H1 (cell line): ENCODE measurements around the gene MAPK4. TPM values are rescaled to one million over a fixed set of nuclear protein-coding genes. Genes with fewer than 3 reads are reported as not detected.

ENCODE experiments used
- CTCF ChIA-PET: fragments of 300-600 bp; sonication (Branson Sonifier 250); formaldehyde crosslinking; loops from one replicate; lab custom pipeline; 2021; ENCODE audit not compliant: partially characterized antibody; lab: Charles Lee
- POLR2A ChIA-PET: fragments of 300-600 bp; sonication (Branson Sonifier 250); formaldehyde crosslinking; loops from one replicate; lab custom pipeline; 2021; ENCODE audit warnings: inconsistent platforms; ENCODE audit not compliant: partially characterized antibody; lab: Charles Lee
- DNase-seq, 2 experiments: peaks; one replicate each; pipeline versions ENCODE4 v3.0.0 to v3.0.0-alpha.2; 2010 to 2022; ENCODE audit warnings: low spot score in 2 of 2, low read depth in 1 of 2, mixed read lengths in 1 of 2
- FAIRE-seq: peaks from 2 replicates; lab custom pipeline; 2011; peaks lifted over from hg19 to GRCh38; lab: Jason Lieb, UNC
- H2AFZ ChIP-seq: 2 replicates; pipeline ENCODE4 v1.8.1; 2012; ENCODE audit warnings: low read length, inconsistent platforms
- H2AK5ac ChIP-seq: 2 replicates; pipeline ENCODE4 v1.6.1; 2013; ENCODE audit warnings: low read depth, low read length
- H2BK120ac ChIP-seq: replicated peaks from 2 replicates; pipeline ENCODE3; 2013; ENCODE audit warnings: low read depth, low read length, inconsistent platforms
- H2BK12ac ChIP-seq: 2 replicates; pipeline ENCODE4 v1.6.1; 2013; ENCODE audit warnings: low read depth, low read length
- H2BK15ac ChIP-seq: 2 replicates; pipeline ENCODE4 v1.6.1; 2013; ENCODE audit warnings: low read length
- H2BK20ac ChIP-seq: 2 replicates; pipeline ENCODE4 v1.6.1; 2013; ENCODE audit warnings: low read length
- H2BK5ac ChIP-seq: 2 replicates; pipeline ENCODE4 v1.6.1; 2013; ENCODE audit warnings: low read depth, low read length
- H3K14ac ChIP-seq: 2 replicates; pipeline ENCODE4 v1.6.1; 2013; ENCODE audit warnings: inconsistent platforms; ENCODE audit not compliant: insufficient read length
- H3K18ac ChIP-seq: 2 replicates; pipeline ENCODE4 v1.6.1; 2013; ENCODE audit warnings: low read length; ENCODE audit errors: extremely low read depth
- H3K23ac ChIP-seq: 2 replicates; pipeline ENCODE4 v1.6.1; 2013; ENCODE audit warnings: inconsistent platforms; ENCODE audit not compliant: insufficient read length
- H3K23me2 ChIP-seq: 2 replicates; pipeline ENCODE4 v1.6.1; 2013; ENCODE audit warnings: low read depth, low read length
- H3K27ac ChIP-seq: 2 replicates; pipeline ENCODE4 v1.6.1; 2011; ENCODE audit warnings: low read depth, low read length, inconsistent platforms
- H3K27me3 ChIP-seq, 4 experiments: replicated peaks in 1 of 4; 1 replicate in 1 of 4; 2 replicates in 3 of 4; pipeline versions ENCODE4 v1.6.1 to v1.8.1; 2011 to 2013; ENCODE audit warnings: low read length in 3 of 4, mild to moderate bottlenecking in 3 of 4, inconsistent platforms in 2 of 4, mixed read lengths in 2 of 4, moderate library complexity in 1 of 4; ENCODE audit not compliant: control insufficient read depth in 3 of 4, insufficient read depth in 3 of 4; ENCODE audit errors: extremely low read depth in 1 of 4
- H3K36me3 ChIP-seq, 4 experiments: 2 replicates each; pipeline versions ENCODE4 v1.6.1 to v1.8.1; 2011 to 2013; ENCODE audit warnings: mild to moderate bottlenecking in 4 of 4, low read length in 3 of 4, moderate library complexity in 2 of 4, control low read depth in 1 of 4, inconsistent platforms in 1 of 4; ENCODE audit not compliant: insufficient read depth in 4 of 4, control insufficient read depth in 2 of 4
- H3K4ac ChIP-seq: replicated peaks from 2 replicates; pipeline ENCODE3; 2013; ENCODE audit warnings: low read length, low read depth, mixed read lengths, inconsistent platforms; ENCODE audit not compliant: insufficient read length
- H3K4me1 ChIP-seq, 4 experiments: replicated peaks in 1 of 4; 1 replicate in 1 of 4; 2 replicates in 3 of 4; pipeline versions ENCODE4 v1.6.1 to v1.8.1; 2011 to 2013; ENCODE audit warnings: low read length in 3 of 4, inconsistent platforms in 2 of 4, mixed read lengths in 1 of 4; ENCODE audit not compliant: insufficient read depth in 4 of 4, control insufficient read depth in 3 of 4
- H3K4me2 ChIP-seq, 2 experiments: 2 replicates each; pipeline versions ENCODE4 v1.6.1 to v1.8.1; 2011 to 2013; ENCODE audit warnings: low read depth in 2 of 2, low read length in 2 of 2, control low read depth in 1 of 2, inconsistent platforms in 1 of 2, mild to moderate bottlenecking in 1 of 2; ENCODE audit not compliant: insufficient read depth in 1 of 2
- H3K4me3 ChIP-seq, 4 experiments: fragments of 200-600, 300-600 bp in 1 of 4; sonication (generic), shearing (Covaris generic), sonication (Bioruptor Twin) in 1 of 4; 2 replicates each; pipeline versions ENCODE4 v1.5.1 to v1.8.1; 2011 to 2016; ENCODE audit warnings: low read length in 4 of 4, low read depth in 3 of 4, control low read depth in 2 of 4, inconsistent platforms in 2 of 4, mild to moderate bottlenecking in 2 of 4, mixed read lengths in 1 of 4, moderate library complexity in 1 of 4; ENCODE audit not compliant: insufficient read depth in 2 of 4; ENCODE audit errors: extremely low read depth in 1 of 4
- H3K56ac ChIP-seq: replicated peaks from 2 replicates; pipeline ENCODE3; 2013; ENCODE audit warnings: low read depth, mild to moderate bottlenecking, mixed read lengths, low read length, inconsistent platforms; ENCODE audit not compliant: insufficient read length
- H3K79me1 ChIP-seq: 2 replicates; pipeline ENCODE4 v1.6.1; 2013; ENCODE audit warnings: low read depth, low read length, control low read depth
- H3K79me2 ChIP-seq, 2 experiments: 2 replicates each; pipeline versions ENCODE4 v1.6.1 to v1.8.1; 2012 to 2013; ENCODE audit warnings: low read length in 2 of 2, mild to moderate bottlenecking in 2 of 2, inconsistent platforms in 1 of 2; ENCODE audit not compliant: insufficient read depth in 2 of 2, control insufficient read depth in 1 of 2
- H3K9ac ChIP-seq, 4 experiments: replicated peaks in 1 of 4; 1 replicate in 1 of 4; 2 replicates in 3 of 4; pipeline versions ENCODE4 v1.6.1 to v1.8.1; 2011 to 2013; ENCODE audit warnings: low read depth in 3 of 4, low read length in 3 of 4, control low read depth in 2 of 4, mild to moderate bottlenecking in 2 of 4, moderate library complexity in 2 of 4, inconsistent platforms in 1 of 4; ENCODE audit errors: extremely low read depth in 1 of 4
- H3K9me3 ChIP-seq, 2 experiments: 2 replicates each; pipeline versions ENCODE4 v1.6.1 to v1.8.1; 2012 to 2013; ENCODE audit warnings: mild to moderate bottlenecking in 2 of 2, moderate library complexity in 2 of 2, control low read depth in 1 of 2, inconsistent platforms in 1 of 2, low read depth in 1 of 2, low read length in 1 of 2, mixed read lengths in 1 of 2; ENCODE audit not compliant: insufficient read depth in 2 of 2
- H4K20me1 ChIP-seq, 2 experiments: replicated peaks in 1 of 2; 2 replicates each; pipeline versions ENCODE3 to v1.8.1; 2011 to 2013; ENCODE audit warnings: inconsistent platforms in 2 of 2, low read length in 2 of 2, mild to moderate bottlenecking in 1 of 2; ENCODE audit not compliant: insufficient read depth in 2 of 2, control insufficient read depth in 1 of 2
- H4K5ac ChIP-seq: 2 replicates; pipeline ENCODE4 v1.6.1; 2013; ENCODE audit warnings: low read length, low read depth, mixed read lengths, inconsistent platforms; ENCODE audit not compliant: insufficient read length
- H4K8ac ChIP-seq: 2 replicates; pipeline ENCODE4 v1.8.0; 2013; ENCODE audit warnings: mild to moderate bottlenecking, moderate library complexity, low read length, inconsistent platforms; ENCODE audit not compliant: insufficient read depth; ENCODE audit errors: extremely low read depth
- H4K91ac ChIP-seq: replicated peaks from 2 replicates; pipeline ENCODE3; 2013; ENCODE audit warnings: low read length, mixed read lengths, inconsistent platforms; ENCODE audit not compliant: insufficient read length
- CREB1 ChIP-seq: IDR thresholded peaks from 2 replicates; pipeline ENCODE4 v1.6.1; 2012; ENCODE audit warnings: inconsistent platforms
- KDM5A ChIP-seq: fragments of 200-600 bp; IDR thresholded peaks from 2 replicates; pipeline ENCODE4 v1.7.1; 2012; ENCODE audit warnings: mild to moderate bottlenecking, low read length, inconsistent platforms, mixed read lengths
- TBP ChIP-seq: IDR thresholded peaks from 2 replicates; pipeline ENCODE4 v1.6.1; 2011; ENCODE audit warnings: low read depth, low read length, improper control_type of control experiment
- WGBS, 2 experiments: shearing (Covaris generic) in 1 of 2; methylation state at CpG; one replicate each; pipeline versions ENCODE4 v1.1.6 to v1.1.7; 2013 to 2015; ENCODE audit warnings: low lambda C conversion rate in 2 of 2, mixed read lengths in 2 of 2, inconsistent platforms in 1 of 2, low coverage in 1 of 2, missing lambda C conversion rate in 1 of 2; ENCODE audit not compliant: insufficient replicate concordance in 2 of 2, insufficient coverage in 1 of 2, insufficient read length in 1 of 2; ENCODE audit errors: extremely low coverage in 1 of 2, missing lambda C conversion rate in 1 of 2; 5-methylcytosine and 5-hydroxymethylcytosine counted together
- polyA plus RNA-seq, 7 experiments: library from polyadenylated mRNA; depleted of rRNA in 3 of 7; stranded (reverse) in 5 of 7; unstranded in 2 of 7; fragments of >200 nt in 5 of 7; fragments of 200-250 nt in 2 of 7; gene quantifications; 1 replicate in 5 of 7; 2 replicates in 1 of 7; 4 replicates in 1 of 7; pipeline versions ENCODE4 v1.2.1 to v1.2.3, GENCODE V29; 2011 to 2013; ENCODE audit warnings: missing spikeins in 2 of 7, mixed read lengths in 2 of 7
- total RNA-seq: library from RNA; stranded (reverse); fragmentation: NEBNext Ultra II Directional; extraction: Animal tissue kit (Norgen Biotek cat#: 25700); gene quantifications from 2 replicates; pipeline ENCODE4 v1.2.1, GENCODE V29; 2021

MAPK4 gene
- total and polyA plus RNA-seq, 2 of the 8 experiments (the other 6 are each of a cell fraction or from before 2014, with no cell fraction given): 3.2 to 3.7 TPM

DNA sequence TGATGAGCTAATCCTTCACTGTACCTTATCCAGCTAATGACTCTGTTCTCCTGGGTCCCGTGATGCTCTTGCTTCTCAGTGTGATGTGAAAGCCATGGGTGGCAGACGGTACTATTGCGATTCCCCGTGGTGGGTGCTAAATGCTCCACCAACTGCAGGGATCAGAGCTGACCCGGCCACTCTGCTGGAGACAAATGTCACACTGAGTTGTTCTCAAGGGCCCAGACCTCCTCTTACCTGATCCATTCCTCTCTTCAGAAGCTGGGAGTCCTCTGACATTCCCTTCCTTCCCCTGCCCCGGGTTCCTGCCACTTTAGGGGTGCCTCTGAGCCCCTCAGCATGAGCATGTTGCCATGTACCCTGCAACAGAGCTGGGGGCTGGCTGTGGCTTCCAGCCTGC is 105.1 kb downstream of the MAPK4 start:
- Histone ChIP-seq H2BK5ac (no peak overlapping the region), H3K4me1 (no peaks in the 10 kb centered on the region), H4K91ac (no peak overlapping the region), H3K36me3 (no peaks in the 10 kb centered on the region; a peak in 1 of 8 replicates), H4K20me1 (no peaks in the 10 kb centered on the region), H3K27me3 (no peaks in the 10 kb centered on the region), H4K5ac (no peak overlapping the region), H3K14ac (no peak overlapping the region), H3K4me3 (no peak overlapping the region), H2AFZ (no peak overlapping the region), H2AK5ac (no peak overlapping the region), H3K27ac (no peak overlapping the region), H3K9me3 (peaks cover 7 to 8% of the 10 kb centered on the region in 2 experiments; a peak in 2 of 4 replicates), H3K18ac (no peak overlapping the region), H3K56ac (no peak overlapping the region), H3K79me1 (no peaks in the 10 kb centered on the region), H2BK12ac (no peak overlapping the region), H2BK15ac (no peak overlapping the region), H2BK120ac (no peak overlapping the region), H3K4ac (no peak overlapping the region), H4K8ac (no peak overlapping the region), H3K4me2 (no peak overlapping the region), H3K9ac (no peak overlapping the region), H3K79me2 (no peaks in the 10 kb centered on the region), H3K23ac (no peak overlapping the region), H3K23me2 (no peaks in the 10 kb centered on the region), H2BK20ac (no peak overlapping the region)
- 81% methylated on average over 6 of the region's 6 CpGs; no CpG with 5 or more reads in 1 of the 2 experiments for WGBS, 2 experiments
- ChIA-PET CTCF (interaction anchor here (0.6 to 4.0 kb wide), 7 partner anchors 8 to 226 kb away, joined by 3 to 32 read pairs (median 4); no protein-coding TSS in a partner anchor), POLR2A (interaction anchor here (1.0 kb wide), 1 partner anchor 122 kb away, joined by 3 read pairs; no protein-coding TSS in a partner anchor)
- DNase-seq (no peak), FAIRE-seq (no peak)
- TF ChIP-seq TBP (no peak), CREB1 (no peak), KDM5A (no peak)
